ENCODE measurements around the gene HACL1. TPM values are rescaled to one million over a fixed set of nuclear protein-coding genes. Genes with fewer than 3 reads are reported as not detected.

Gene HACL1
- total RNA-seq, 6 experiments from 2014 or later = 28.9 to 37.4 (median 32.9) TPM

DNA sequence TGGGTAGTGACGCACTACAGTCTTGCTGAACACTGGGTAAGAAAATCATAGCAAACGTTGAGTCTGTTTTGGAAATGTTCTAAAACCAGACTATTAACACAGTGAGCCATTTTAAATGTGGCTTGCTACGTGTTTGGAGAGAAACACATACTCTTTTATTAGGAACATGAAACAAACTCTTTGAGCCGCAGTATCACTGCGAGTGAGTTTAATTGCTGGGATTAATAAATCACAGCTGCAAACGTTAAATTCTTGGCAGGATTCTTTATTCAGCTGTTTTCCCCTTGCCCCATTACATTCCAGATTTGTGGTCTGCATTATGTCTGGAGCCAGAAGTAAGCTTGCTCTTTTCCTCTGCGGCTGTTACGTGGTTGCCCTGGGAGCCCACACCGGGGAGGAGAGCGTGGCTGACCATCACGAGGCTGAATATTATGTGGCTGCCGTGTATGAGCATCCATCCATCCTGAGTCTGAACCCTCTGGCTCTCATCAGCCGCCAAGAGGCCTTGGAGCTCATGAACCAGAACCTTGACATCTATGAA is 33.8 kb upstream of the HACL1 start:
- Histone ChIP-seq H3K4me3 (no peak overlapping the region), H3K4me1 (peaks cover 0 to 20% (median 7%) of the 10 kb centered on the region in 4 donors), H3K27me3 (no peaks in the 10 kb centered on the region), H3K27ac (no peak overlapping the region), H3K9me3 (no peaks in the 10 kb centered on the region), H3K36me3 (no peaks in the 10 kb centered on the region)
- ATAC-seq (no peak), DNase-seq (no peak)
- TF ChIP-seq POLR2A (IDR thresholded peaks at IDR 0.05) = no peak
- TF ChIP-seq, protein P1, sequence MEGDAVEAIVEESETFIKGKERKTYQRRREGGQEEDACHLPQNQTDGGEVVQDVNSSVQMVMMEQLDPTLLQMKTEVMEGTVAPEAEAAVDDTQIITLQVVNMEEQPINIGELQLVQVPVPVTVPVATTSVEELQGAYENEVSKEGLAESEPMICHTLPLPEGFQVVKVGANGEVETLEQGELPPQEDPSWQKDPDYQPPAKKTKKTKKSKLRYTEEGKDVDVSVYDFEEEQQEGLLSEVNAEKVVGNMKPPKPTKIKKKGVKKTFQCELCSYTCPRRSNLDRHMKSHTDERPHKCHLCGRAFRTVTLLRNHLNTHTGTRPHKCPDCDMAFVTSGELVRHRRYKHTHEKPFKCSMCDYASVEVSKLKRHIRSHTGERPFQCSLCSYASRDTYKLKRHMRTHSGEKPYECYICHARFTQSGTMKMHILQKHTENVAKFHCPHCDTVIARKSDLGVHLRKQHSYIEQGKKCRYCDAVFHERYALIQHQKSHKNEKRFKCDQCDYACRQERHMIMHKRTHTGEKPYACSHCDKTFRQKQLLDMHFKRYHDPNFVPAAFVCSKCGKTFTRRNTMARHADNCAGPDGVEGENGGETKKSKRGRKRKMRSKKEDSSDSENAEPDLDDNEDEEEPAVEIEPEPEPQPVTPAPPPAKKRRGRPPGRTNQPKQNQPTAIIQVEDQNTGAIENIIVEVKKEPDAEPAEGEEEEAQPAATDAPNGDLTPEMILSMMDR (IDR thresholded peaks at IDR 0.05) = no peak
- intact Hi-C loops (cut with DNase I) = loop anchor here in 1 of 2 donors (10.0 kb wide), 1 partner anchor 610 kb away; no protein-coding TSS in a partner anchor
- WGBS (ENCODE audit: insufficient coverage, low coverage, low lambda C conversion rate, missing lambda C conversion rate) = 64% methylated on average over 6 of the region's 13 CpGs

DNA sequence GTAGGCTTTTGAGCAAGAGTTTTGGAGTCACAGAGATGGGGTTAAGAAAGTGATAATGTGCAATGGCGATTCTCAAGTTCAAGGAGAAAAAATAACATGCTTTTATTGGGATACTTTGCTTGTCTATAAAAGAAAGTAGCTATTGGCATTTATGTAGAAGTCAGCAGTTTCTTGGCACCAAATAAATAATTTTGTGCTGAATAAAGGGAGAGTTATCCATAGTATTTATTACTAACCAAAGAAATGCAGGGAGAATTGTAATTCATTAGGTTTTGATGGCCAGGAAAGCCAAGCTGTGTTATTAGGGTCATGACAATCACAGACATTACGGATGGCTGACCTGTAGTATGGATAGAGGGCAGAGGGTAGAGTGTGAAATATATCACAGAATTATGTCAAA is 33.3 kb upstream of the HACL1 start:
- intact Hi-C loops (cut with DNase I) = loop anchor here in 1 of 2 donors (10.0 kb wide), 1 partner anchor 610 kb away; no protein-coding TSS in a partner anchor
- peaks cover 0 to 20% (median 7%) of the 10 kb centered on the region in 4 donors for H3K4me1 ChIP-seq

DNA sequence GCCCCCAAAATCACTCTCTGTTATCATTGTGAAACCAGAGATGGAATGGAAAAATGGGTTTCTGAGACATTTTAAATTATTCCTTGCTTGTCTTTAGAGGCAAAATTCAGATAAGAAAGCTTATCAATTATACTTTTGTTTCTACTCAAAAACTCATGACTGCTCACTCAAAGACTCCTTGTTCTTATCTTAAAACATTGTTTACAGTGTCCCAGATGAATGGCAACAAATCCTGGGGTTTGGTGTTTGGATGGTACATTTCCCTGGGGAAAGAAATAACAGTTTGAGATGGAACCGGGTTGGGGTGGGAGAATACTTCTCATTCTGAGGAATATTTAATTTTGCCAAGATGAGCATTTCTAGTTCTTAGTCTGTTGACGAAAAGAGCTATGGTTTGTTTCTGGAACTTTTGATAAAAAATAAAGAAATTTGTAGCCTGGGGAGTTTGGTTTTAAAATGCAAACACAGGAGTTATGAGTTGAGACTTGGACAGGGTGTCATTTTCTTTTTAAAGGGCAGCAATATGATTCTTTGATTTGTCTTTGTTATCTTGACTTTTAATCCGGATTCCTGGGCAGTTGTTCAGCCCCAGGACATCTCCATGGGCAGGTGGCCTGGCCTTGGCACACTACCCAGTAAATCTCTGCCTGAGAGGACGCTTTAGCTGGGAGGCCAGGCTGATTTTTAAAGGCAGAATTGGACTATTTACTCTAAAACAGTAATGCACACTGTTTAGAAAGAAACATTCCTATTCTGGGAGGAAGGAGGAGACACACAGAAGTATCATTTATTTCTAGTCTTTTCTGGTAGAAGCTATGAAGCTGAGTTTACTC is 32.6 kb upstream of the HACL1 start:
- H3K27ac ChIP-seq = peak overlapping the region in 1 of 3 donors; percentile 13
- H3K4me1 ChIP-seq = peaks cover 0 to 20% (median 7%) of the 10 kb centered on the region in 4 donors
- DNase-seq (peak; percentile 54 to 81 (median 78)), ATAC-seq (peak; percentile 56 to 82 (median 78))
- H3K9me3 ChIP-seq = no peaks in the 10 kb centered on the region
- intact Hi-C loops (cut with DNase I) = loop anchor here in 1 of 2 donors (10.0 kb wide), 1 partner anchor 611 kb away; no protein-coding TSS in a partner anchor
- H3K4me3 ChIP-seq = no peak overlapping the region
- WGBS (ENCODE audit: insufficient coverage, low coverage, low lambda C conversion rate, missing lambda C conversion rate) = 16% methylated on average over 4 of the region's 4 CpGs
- no peaks in the 10 kb centered on the region for H3K27me3 ChIP-seq
- TF ChIP-seq POLR2A (IDR thresholded peaks at IDR 0.05) = no peak
- TF ChIP-seq, protein P1 (IDR thresholded peaks at IDR 0.05) = no peak
- no peaks in the 10 kb centered on the region for H3K36me3 ChIP-seq

More for the DNA sequence above, 33.3 kb upstream of the HACL1 start:
- no peaks in the 10 kb centered on the region for H3K9me3 ChIP-seq
- H3K27me3 ChIP-seq = no peaks in the 10 kb centered on the region
- DNase-seq = no peak
- WGBS (ENCODE audit: insufficient coverage, low coverage, low lambda C conversion rate, missing lambda C conversion rate) = 69% methylated on average over 2 of the region's 2 CpGs
- ATAC-seq = no peak
- H3K4me3 ChIP-seq = no peak overlapping the region
- no peak for TF ChIP-seq POLR2A (IDR thresholded peaks at IDR 0.05)
- TF ChIP-seq, protein P1 (IDR thresholded peaks at IDR 0.05) = no peak
- H3K27ac ChIP-seq = peak overlapping the region in 1 of 3 donors; percentile 13
- H3K36me3 ChIP-seq = no peaks in the 10 kb centered on the region

DNA sequence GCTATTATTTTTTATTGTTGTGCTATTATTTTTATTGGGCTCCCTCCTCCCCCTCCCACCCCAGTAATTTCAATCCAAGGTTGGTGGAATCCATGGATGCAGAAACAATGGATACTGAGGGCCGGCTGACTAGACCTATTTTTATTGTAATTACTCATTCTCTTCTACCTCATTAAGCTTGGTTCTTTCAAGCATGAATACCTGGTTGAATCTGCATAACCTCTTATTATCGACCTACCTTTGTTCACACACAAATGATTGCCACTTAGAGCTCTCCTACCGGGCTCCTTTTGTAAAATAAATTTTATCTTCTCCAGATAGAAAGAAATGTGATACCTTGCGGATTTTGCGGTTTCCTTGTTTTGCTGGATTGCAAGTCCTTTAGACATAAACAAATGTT is 31.8 kb upstream of the HACL1 start:
- intact Hi-C loops (cut with DNase I) = loop anchor here in 1 of 2 donors (10.0 kb wide), 1 partner anchor 612 kb away; no protein-coding TSS in a partner anchor
- no peaks in the 10 kb centered on the region for H3K36me3 ChIP-seq
- H3K4me3 ChIP-seq = no peak overlapping the region
- WGBS (ENCODE audit: insufficient coverage, low coverage, low lambda C conversion rate, missing lambda C conversion rate) = 95% methylated on average over 5 of the region's 5 CpGs
- DNase-seq = no peak
- no peaks in the 10 kb centered on the region for H3K9me3 ChIP-seq
- no peak for TF ChIP-seq POLR2A (IDR thresholded peaks at IDR 0.05)
- TF ChIP-seq, protein P1 (IDR thresholded peaks at IDR 0.05) = no peak
- no peak overlapping the region for H3K27ac ChIP-seq
- no peaks in the 10 kb centered on the region for H3K27me3 ChIP-seq
- ATAC-seq = no peak
- peaks cover 0 to 20% (median 7%) of the 10 kb centered on the region in 4 donors for H3K4me1 ChIP-seq

All from right lobe of liver (tissue), 6 donors.